ENCODE measurements around the gene DNAH14. TPM values are rescaled to one million over a fixed set of nuclear protein-coding genes. Genes with fewer than 3 reads are reported as not detected.
A peak's percentile ranks its signal among the peaks of the same experiment; 100 is the strongest.

DNAH14 gene
- total RNA-seq, 2 experiments from 2014 or later: 0.27 to 0.34 TPM

DNA sequence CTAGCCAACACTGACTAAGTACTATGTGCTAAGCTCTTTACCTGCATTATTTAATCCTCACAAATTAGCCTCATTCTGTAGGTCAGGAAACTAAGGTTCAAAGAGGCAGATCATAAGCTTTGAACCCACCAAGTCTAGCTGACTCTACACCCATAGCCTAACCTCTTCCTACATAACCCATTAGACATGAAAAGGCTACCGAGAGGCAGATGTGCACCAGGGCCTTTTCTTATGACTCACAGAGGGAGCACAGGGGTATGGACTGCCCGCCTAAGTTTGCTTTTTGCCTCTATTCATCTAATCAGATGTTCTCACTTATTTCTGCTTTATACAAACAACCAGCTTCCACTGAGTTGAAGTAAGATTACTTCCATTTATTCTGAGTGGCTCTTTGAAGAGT is 466.9 kb downstream of the DNAH14 start:
- Mint-ChIP-seq H3K4me1 (ENCODE audit: low read depth) (no peaks in the 10 kb centered on the region), H3K36me3 (ENCODE audit: low read depth) (peaks cover 34% of the 10 kb centered on the region), H3K4me3 (no peak overlapping the region), H3K27me3 (no peaks in the 10 kb centered on the region), H3K27ac (no peak overlapping the region), H3K9me3 (no peaks in the 10 kb centered on the region)
- POLR2A ChIA-PET: interaction anchor here (0.6 kb wide), 1 partner anchor 49 kb away, joined by 5 read pairs; no protein-coding TSS in a partner anchor
- CTCF ChIA-PET: no interaction called here
- no peak overlapping the region for H3K4me3 ChIP-seq (ENCODE audit: low read length)
- no peak overlapping the region for H3K27ac ChIP-seq (ENCODE audit: low read depth in 1 of 2, low read length in 2 of 2)
- H3K27me3 ChIP-seq (ENCODE audit: control insufficient read depth in 1 of 2, insufficient read depth in 2 of 2, low read length in 2 of 2): no peaks in the 10 kb centered on the region
- peaks cover 32% of the 10 kb centered on the region for H3K36me3 ChIP-seq (ENCODE audit: insufficient read depth, low read length)
- DNase-seq (no peak), ATAC-seq (ENCODE audit: poor library complexity) (no peak)
- TF ChIP-seq, protein P1, sequence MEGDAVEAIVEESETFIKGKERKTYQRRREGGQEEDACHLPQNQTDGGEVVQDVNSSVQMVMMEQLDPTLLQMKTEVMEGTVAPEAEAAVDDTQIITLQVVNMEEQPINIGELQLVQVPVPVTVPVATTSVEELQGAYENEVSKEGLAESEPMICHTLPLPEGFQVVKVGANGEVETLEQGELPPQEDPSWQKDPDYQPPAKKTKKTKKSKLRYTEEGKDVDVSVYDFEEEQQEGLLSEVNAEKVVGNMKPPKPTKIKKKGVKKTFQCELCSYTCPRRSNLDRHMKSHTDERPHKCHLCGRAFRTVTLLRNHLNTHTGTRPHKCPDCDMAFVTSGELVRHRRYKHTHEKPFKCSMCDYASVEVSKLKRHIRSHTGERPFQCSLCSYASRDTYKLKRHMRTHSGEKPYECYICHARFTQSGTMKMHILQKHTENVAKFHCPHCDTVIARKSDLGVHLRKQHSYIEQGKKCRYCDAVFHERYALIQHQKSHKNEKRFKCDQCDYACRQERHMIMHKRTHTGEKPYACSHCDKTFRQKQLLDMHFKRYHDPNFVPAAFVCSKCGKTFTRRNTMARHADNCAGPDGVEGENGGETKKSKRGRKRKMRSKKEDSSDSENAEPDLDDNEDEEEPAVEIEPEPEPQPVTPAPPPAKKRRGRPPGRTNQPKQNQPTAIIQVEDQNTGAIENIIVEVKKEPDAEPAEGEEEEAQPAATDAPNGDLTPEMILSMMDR (IDR thresholded peaks at IDR 0.05): no peak
- H3K4me1 ChIP-seq (ENCODE audit: insufficient read depth, low read length): no peaks in the 10 kb centered on the region
- intact Hi-C loops (cut with DNase I, micrococcal nuclease): no loop called here
- no peaks in the 10 kb centered on the region for H3K9me3 ChIP-seq (ENCODE audit: control insufficient read depth in 1 of 2, insufficient read depth in 1 of 2, low read length in 2 of 2)

DNA sequence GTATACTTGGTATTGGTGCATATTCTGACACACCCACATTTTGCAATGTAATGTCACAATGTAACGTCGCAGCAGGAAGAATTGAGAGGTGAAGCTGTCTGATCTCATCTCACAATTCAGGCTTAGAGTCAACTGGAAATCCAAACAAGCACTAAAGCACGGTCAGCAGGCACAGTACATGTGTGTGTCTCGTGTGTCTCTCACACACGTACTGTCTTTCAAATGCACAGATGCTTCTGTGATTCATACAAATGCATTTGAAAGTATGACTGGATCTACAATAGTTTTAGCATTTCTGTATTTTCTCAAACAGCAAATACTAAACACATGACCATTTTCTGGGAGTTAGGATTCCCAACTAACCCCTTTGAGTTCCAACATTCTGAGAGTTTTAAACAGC is 471.5 kb downstream of the DNAH14 start:
- POLR2A ChIA-PET: interaction anchor here (0.7 kb wide), 1 partner anchor 891 kb away, joined by 4 read pairs; no protein-coding TSS in a partner anchor
- CTCF ChIA-PET: no interaction called here
- DNase-seq: no peak
- H3K27ac ChIP-seq (ENCODE audit: low read depth in 1 of 2, low read length in 2 of 2): no peak overlapping the region
- peaks cover 71% of the 10 kb centered on the region for H3K36me3 ChIP-seq (ENCODE audit: insufficient read depth, low read length)
- TF ChIP-seq, protein P1 (IDR thresholded peaks at IDR 0.05): no peak
- Mint-ChIP-seq H3K27ac (no peak overlapping the region), H3K9me3 (no peaks in the 10 kb centered on the region), H3K36me3 (ENCODE audit: low read depth) (peaks cover 71% of the 10 kb centered on the region), H3K4me1 (ENCODE audit: low read depth) (no peaks in the 10 kb centered on the region), H3K27me3 (no peaks in the 10 kb centered on the region), H3K4me3 (no peak overlapping the region)
- no peaks in the 10 kb centered on the region for H3K9me3 ChIP-seq (ENCODE audit: control insufficient read depth in 1 of 2, insufficient read depth in 1 of 2, low read length in 2 of 2)
- no peak for ATAC-seq (ENCODE audit: poor library complexity)
- intact Hi-C loops (cut with DNase I, micrococcal nuclease): no loop called here
- H3K27me3 ChIP-seq (ENCODE audit: control insufficient read depth in 1 of 2, insufficient read depth in 2 of 2, low read length in 2 of 2): no peaks in the 10 kb centered on the region
- no peak overlapping the region for H3K4me3 ChIP-seq (ENCODE audit: low read length)
- H3K4me1 ChIP-seq (ENCODE audit: insufficient read depth, low read length): no peaks in the 10 kb centered on the region

DNA sequence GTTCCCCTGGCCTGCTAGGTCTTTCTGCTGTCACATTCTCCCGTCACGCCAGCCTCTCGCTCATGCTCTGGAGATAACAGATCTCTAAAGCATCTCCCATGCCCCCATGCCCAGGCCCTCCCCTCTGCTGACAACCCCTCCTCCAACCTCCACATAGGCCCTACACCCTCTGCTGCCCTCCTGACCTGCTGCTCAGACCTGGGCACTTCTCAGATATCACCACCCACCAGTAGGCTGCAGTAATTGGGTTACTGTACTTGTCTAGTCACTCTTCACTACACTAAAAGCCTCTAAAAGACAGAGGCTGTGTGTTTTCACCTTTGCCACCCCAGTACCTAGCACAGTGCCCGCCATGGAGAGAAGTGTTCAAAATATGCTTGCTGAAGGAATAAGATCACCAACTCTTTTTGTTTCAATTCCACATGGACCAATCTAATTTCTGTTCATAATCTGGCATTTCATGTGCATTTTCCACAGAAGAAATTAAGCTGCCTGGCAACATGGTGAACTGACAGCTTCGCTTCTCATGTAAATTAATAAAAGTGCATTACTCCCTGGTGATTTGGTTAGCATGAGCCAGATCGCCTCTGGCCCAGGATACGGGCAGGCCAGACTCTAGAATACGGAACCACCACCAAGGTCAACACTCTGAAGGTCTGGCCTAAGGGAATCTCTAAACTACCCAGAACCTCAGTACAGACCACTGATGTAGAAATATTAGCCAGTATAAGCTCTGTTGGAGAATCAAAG is 477.7 kb downstream of the DNAH14 start:
- TF ChIP-seq, protein P1 (IDR thresholded peaks at IDR 0.05): no peak
- no peak overlapping the region for H3K27ac ChIP-seq (ENCODE audit: low read depth in 1 of 2, low read length in 2 of 2)
- no peaks in the 10 kb centered on the region for H3K27me3 ChIP-seq (ENCODE audit: control insufficient read depth in 1 of 2, insufficient read depth in 2 of 2, low read length in 2 of 2)
- H3K36me3 Mint-ChIP-seq (ENCODE audit: low read depth): peaks cover 91% of the 10 kb centered on the region
- ChIA-PET CTCF (no interaction called here), POLR2A (interaction anchor here (1.4 kb wide), 1 partner anchor 19 kb away, joined by 3 read pairs; no protein-coding TSS in a partner anchor)
- H3K9me3 Mint-ChIP-seq: no peaks in the 10 kb centered on the region
- peaks cover 90% of the 10 kb centered on the region for H3K36me3 ChIP-seq (ENCODE audit: insufficient read depth, low read length)
- no peaks in the 10 kb centered on the region for H3K4me1 Mint-ChIP-seq (ENCODE audit: low read depth)
- no peaks in the 10 kb centered on the region for H3K4me1 ChIP-seq (ENCODE audit: insufficient read depth, low read length)
- DNase-seq: no peak
- no peak for ATAC-seq (ENCODE audit: poor library complexity)
- H3K4me3 Mint-ChIP-seq: no peak overlapping the region
- no peak overlapping the region for H3K4me3 ChIP-seq (ENCODE audit: low read length)
- H3K27me3 Mint-ChIP-seq: no peaks in the 10 kb centered on the region
- H3K9me3 ChIP-seq (ENCODE audit: control insufficient read depth in 1 of 2, insufficient read depth in 1 of 2, low read length in 2 of 2): no peaks in the 10 kb centered on the region
- peak overlapping the region; percentile 46 for H3K27ac Mint-ChIP-seq
- intact Hi-C loops (cut with DNase I, micrococcal nuclease): no loop called here

Data from CD4-positive, alpha-beta T cell (primary cell).